Gastrocnemius medialis (tissue), 4 donors: ENCODE results near the gene DDAH1.

ENCODE experiments used
- POLR2A ChIP-seq, 2 donors: fragments of 450-650 bp; IDR thresholded peaks; one replicate each; pipeline ENCODE4 v1.6.1; 2017; ENCODE audit warnings: antibody characterized with exemption in 2 of 2, mild to moderate bottlenecking in 2 of 2, moderate library complexity in 2 of 2
- TF ChIP-seq, protein P1 (sequence below), 5 experiments: fragments of 450-650 bp in 3 of 5; fragments of 200-600 bp in 2 of 5; sonication (generic) in 2 of 5; IDR thresholded peaks in 4 of 5; conservative IDR thresholded peaks in 1 of 5; 1 replicate in 4 of 5; 2 replicates in 1 of 5; pipeline ENCODE4 v1.5.1; 2016 to 2019; ENCODE audit warnings: antibody characterized with exemption in 5 of 5, mild to moderate bottlenecking in 3 of 5, moderate library complexity in 3 of 5

GRCh38 chr1:85427849-85428248 is 37.1 kb downstream of the DDAH1 start:
- TF ChIP-seq, protein P1, sequence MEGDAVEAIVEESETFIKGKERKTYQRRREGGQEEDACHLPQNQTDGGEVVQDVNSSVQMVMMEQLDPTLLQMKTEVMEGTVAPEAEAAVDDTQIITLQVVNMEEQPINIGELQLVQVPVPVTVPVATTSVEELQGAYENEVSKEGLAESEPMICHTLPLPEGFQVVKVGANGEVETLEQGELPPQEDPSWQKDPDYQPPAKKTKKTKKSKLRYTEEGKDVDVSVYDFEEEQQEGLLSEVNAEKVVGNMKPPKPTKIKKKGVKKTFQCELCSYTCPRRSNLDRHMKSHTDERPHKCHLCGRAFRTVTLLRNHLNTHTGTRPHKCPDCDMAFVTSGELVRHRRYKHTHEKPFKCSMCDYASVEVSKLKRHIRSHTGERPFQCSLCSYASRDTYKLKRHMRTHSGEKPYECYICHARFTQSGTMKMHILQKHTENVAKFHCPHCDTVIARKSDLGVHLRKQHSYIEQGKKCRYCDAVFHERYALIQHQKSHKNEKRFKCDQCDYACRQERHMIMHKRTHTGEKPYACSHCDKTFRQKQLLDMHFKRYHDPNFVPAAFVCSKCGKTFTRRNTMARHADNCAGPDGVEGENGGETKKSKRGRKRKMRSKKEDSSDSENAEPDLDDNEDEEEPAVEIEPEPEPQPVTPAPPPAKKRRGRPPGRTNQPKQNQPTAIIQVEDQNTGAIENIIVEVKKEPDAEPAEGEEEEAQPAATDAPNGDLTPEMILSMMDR (IDR thresholded peaks at IDR 0.05 in 4 of 5, conservative IDR thresholded peaks at IDR 0.05 in 1 of 5): no peak
- TF ChIP-seq POLR2A (IDR thresholded peaks at IDR 0.05): no peak
